Jurkat, Clone E6-1 (cell line): ENCODE data around the gene ASTN2.
"Not testable (repeated sequence)": the region's sequence is repeated elsewhere in the genome, so short reads cannot be mapped to it uniquely, and the experiment has no call there.

Experiments used
- DNase-seq: peaks from one replicate; pipeline ENCODE4 v3.0.0-alpha.2; 2011; ENCODE audit warnings: low read depth, low spot score
- H3K4me3 ChIP-seq: 2 replicates; pipeline ENCODE4 v1.5.1; 2011; ENCODE audit warnings: mild to moderate bottlenecking, low read length, control low read depth, moderate library complexity

ASTN2 gene

DNA sequence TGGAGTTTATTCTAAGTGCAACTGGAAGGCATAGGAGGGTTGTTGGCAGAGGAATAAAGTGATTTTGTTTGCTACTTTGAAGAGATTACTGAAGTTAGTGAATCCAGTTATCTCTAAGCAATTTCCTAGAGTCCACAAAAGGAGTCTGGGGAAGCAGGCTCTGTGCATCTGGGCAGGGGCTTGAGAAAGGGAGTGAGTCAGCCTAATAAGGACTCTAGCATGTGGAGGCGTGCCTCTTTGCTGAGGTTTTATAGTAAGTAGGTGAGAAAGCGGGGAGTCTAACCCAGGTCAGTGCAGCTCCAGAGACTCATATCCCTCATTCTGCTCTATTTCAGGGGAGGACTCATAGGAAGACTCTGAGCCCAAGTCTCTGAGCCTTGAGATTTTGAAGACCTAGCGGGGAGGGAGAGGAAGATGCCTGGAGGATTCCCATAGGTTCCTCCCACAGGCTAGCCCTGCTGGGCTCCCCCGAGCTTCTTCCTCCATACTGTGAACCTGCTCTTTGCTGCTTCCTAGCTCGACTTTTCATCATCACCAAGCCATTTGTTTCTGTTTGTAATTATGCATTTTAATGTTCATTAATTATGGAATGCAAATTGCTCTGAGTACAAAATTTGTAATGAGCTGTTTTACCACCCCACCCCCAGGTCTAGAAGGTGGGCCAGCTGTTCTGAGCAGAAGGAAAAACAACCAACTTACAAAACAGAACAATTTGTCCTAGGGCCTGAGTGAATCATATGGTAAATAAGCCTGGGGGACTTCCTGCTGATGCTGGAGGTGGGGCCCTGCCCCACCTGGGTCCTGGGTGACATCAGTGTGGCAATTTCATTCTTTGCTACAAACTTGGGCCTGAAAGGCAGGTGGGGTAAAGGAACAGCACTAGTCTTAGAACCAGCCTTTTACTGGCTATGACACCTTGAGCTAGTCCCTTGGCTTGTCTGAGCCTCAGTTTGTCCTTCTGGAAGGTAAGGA, 577.6 kb downstream of the ASTN2 start:
- DNase-seq = no peak
- H3K4me3 ChIP-seq = no peak overlapping the region

DNA sequence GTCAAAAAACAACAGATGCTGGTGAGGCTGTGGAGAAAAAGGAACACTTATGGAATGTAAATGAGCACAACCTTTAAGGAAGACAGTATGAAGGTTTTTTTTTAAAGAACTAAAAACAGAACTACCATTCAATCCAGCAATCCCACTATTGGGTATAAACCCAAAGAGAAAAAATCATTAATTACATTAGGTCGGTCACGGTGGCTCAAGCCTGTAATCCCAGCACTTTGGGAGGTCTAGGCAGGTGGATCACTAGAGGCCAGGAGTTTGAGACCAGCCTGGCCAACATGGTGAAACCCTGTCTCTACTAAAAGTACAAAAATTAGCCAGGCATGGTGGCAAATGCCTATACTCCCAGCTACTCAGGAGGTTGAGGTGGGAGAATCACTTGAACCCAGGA, 584.5 kb downstream of the ASTN2 start:
- DNase-seq, H3K4me3 ChIP-seq: not testable (repeated sequence)

DNA sequence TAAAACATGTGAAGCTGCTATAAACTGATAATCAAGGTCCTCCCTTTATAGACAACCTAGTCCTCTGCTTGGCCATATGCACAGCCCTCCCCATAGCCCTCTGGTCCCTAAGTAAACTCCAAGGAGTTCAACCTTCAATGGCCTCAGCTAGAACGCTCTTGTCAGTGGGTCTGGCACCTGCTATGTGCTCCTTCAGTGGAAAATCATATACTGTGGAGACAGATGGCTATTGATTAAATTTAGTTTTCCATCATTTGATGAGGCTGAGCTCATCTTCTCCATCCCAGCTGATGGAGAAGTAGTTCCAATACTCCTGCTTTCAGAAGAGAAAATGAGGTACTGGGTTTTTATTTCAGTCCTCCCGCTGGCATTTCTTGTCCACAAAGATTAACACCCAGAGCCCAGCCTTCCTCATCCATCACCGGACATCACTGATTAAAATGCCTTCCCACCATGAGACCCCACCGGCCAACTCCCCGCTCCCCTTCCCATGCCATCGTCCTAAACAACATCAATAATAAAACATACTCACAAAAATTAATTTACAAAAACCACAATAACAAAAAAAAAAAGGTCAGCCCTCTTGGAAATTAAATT, 593.1 kb downstream of the ASTN2 start:
- H3K4me3 ChIP-seq = no peak overlapping the region
- DNase-seq = no peak

DNA sequence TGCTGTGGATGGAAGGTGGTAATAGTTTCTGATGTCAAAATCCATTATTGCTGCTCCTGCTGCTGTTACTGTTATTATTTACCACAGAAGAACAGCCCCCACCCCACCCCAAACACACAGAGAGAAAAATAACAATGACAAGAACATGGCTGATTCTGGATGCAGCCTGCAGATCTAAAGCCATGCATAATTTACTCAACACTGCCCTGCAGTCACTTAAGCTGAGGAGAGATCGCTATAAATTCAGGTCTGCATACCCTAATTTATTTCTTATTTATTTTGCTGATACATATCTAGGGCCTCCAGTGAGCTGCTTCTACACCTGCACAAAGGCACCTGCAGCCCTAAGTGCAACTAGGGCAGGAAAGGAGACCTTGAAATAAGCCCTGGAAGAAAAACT, 595.7 kb downstream of the ASTN2 start:
- H3K4me3 ChIP-seq = no peak overlapping the region
- DNase-seq = no peak

DNA sequence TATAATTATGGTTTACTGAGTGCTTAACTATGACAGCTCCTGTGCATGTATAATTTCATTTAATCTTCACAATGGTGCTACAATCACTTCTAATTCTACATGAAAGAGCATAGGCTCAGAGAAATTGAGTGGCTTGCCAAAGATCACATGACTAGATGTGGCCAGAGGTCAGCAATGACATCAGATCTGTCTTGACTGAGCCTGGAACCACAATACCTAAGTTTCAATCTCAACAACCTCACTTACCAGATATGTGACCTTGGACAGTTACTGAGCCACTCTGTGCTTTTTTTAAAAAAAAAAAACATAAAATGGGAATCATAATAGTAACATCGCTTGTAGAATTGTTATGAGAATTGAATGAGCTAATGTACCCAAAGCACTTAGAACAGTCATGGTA, 597.1 kb downstream of the ASTN2 start:
- no peak for DNase-seq
- H3K4me3 ChIP-seq = no peak overlapping the region

DNA sequence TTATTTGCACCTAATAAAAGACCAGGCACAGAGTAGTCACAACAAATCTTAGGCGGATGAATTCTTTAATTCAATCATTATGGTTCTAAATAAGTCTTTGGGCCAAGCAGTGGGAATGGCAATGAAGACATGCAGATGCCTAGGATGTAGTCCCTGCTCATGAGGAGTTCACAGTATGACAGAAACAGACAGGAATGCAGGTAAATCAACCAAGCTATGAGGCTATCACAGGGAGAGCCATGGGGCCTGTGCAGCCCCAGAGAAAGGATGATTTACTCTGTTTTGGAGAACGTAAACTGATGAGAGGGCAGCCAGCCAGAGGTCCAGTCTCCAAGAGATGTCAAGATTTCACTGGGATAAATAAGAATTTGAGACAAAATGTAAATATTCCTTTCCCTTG, 598.4 kb downstream of the ASTN2 start:
- H3K4me3 ChIP-seq = no peak overlapping the region
- DNase-seq = no peak

DNA sequence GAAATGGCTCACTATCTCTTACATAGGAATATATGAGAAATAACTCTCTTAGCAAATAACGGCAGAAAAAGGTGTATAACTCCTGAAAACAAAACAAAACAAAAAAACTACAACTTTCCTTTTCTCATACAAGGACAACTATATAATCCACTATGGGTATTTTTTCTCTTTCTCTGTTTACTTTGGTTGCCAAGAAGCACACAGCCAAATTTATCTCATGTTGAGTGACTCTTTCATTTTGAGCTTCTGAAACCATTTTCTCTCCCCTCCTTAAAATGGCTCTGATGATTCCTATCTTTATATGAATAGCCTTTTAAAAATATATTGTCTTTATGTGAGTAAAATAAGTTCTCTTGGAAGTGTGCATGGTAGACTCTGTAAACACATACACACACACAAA, 599.0 kb downstream of the ASTN2 start:
- DNase-seq = no peak
- H3K4me3 ChIP-seq = no peak overlapping the region

DNA sequence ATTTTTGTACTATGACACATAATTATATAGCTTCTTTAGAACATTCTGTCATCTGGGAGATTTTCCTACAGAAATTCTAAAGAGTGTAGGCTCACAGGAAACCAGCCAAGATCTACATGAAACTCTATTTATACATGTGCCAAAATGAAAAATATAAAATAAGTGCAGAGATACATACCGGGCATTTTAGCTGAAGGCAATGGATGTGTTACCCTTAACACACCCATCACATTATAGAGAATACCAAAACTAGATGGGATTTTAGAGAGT, 601.9 kb downstream of the ASTN2 start:
- DNase-seq = no peak
- no peak overlapping the region for H3K4me3 ChIP-seq

DNA sequence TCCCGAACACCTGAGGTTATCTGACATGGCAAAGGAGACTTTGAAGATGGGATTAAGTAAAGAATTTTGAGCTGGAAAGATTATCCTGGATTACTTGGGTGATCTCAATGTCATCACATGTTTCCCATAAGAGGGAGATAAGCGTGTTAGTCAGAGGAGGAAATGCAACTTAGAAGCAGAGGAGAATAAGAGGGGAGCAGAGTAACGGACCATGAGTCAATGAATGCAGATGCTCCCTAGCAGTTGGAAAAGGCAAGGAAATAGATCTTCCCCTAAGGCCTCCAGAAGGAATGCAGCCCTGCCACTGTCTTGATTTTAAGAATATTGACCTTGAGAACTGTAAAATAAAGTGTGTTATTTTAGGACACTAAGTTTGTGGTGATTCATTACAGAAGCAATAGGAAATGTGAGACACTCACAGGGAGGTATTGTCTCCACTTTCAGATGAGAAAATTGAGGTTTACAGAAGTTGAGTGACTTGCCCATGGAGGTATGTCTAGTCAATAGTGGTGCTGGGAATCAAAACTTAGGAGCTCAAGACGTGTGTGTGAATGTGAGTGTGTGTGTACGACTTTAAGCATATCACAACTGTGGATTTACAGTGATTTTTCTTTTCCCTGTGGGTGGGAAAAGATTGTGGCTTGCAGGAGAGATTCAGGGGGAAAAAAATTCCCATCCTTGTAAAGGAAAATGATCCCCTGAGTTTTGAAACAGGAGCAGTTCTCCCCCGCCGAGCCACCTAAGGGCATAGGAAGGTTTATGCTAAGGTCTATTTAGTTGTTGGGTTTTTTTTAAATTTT, 602.4 kb downstream of the ASTN2 start:
- no peak for DNase-seq
- no peak overlapping the region for H3K4me3 ChIP-seq

DNA sequence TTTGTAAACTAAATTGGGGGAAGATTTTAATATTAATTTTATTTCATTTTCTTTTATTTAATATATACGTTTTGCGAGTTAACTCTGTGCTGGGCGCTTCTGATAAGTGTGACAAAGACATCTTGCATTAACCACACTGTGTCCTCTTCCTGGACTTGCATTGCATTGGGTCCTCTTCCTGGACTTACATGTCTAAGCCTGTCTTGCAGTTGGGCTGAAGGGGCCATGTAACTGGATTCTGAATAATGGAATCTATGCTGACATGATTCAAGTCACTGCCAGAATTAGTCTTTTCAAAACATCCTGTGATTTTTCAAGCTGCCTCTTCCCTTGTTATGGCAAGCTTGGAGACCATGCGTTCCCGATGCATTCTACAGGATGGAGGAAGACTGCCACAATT, 605.2 kb downstream of the ASTN2 start:
- H3K4me3 ChIP-seq = no peak overlapping the region
- DNase-seq = no peak

DNA sequence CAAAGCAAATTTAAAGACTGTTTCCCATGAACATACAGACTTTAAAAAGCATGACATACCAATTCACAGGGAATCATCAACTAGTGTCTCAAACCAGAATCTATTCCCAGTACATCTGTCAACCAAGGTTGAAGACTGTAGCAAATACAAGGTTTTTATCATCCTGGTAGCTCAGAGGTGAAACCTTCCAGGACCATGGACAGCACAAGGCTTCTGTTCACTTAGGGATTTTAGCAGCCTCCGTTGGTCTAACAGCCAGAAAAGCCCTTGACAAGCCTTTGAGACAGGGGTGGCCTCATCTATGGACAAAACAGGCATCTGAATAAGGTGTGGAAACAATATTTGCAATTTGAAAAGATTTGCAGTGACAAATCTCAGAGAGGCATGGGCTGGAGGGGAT, 608.8 kb downstream of the ASTN2 start:
- no peak overlapping the region for H3K4me3 ChIP-seq
- peak; percentile 14 for DNase-seq

DNA sequence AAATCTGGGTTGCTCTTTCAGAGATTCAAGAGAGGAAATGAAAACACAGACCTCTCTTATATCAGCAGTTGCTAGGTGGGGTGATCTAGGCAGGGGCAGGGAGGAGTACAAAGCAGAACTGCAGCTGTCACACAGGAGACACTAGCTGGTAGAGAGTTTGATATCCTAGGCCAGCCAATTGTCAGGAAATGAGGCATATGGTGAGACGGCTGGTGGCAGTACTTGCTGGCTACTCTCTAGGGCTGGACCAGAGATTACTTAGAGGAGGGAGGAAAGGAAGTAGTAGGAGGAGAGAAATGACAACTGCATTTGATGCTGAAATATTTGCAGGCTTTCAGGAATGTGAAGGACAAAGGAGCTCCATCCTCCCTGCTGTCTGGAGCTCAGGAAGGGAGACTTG, 614.0 kb downstream of the ASTN2 start:
- DNase-seq = no peak
- H3K4me3 ChIP-seq = no peak overlapping the region

DNA sequence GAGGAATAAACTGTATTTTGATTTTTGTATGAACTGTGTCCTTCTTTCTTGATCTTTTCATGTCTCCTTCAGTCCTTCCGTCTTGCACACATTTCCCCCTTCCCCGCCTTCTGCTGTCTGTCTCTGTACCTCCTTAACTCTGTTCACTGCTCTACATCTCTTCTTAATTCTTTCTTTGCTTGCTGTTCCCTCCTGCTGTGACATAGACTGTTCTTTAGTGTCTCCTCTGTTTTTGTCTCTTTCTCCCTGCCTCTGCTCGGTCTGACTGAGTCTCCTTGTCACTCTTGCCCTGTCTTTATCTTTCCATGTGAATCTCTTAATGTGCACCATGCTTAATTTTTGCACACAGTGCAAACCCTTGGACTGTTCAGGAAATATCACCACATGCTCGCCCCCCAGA, 614.8 kb downstream of the ASTN2 start:
- DNase-seq = no peak
- no peak overlapping the region for H3K4me3 ChIP-seq

DNA sequence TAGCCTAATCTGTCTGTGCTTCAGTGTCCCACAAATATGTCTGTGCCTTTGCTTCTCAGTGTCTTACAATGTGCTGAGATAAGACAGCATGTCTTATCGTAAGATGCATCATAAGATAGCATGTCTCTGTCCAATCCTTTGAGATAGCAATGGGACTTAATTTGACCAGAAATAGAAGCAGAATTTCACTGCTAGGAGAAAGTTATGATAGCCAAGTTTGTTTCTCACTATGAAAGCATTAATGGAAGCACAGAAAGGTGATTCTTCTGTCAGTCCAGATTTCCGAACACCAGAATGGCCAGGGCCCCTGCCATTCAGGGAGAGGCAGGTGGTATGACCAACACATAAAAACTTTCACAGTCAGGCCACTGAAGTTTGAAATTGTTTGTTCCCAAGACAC, 616.3 kb downstream of the ASTN2 start:
- no peak overlapping the region for H3K4me3 ChIP-seq
- no peak for DNase-seq

DNA sequence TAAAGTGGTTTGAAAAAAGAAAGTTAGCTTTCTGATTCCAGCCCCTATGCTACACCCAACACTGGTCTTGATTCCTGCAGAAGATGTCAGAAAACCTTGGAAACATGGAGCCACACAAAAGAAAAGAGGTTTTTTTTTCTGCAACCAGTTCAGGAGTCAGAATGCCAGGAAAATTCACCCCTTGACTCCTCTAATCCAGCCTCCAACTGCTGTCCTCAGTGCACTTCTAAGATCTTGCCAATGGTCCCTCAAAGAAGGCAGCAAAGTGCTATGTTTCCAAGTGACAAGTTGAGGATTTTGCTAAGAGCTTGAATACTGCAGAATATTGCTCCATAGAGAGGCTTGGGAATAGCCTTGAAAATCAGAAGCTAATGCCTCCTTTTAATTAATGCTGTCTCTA, 617.6 kb downstream of the ASTN2 start:
- no peak overlapping the region for H3K4me3 ChIP-seq
- no peak for DNase-seq

DNA sequence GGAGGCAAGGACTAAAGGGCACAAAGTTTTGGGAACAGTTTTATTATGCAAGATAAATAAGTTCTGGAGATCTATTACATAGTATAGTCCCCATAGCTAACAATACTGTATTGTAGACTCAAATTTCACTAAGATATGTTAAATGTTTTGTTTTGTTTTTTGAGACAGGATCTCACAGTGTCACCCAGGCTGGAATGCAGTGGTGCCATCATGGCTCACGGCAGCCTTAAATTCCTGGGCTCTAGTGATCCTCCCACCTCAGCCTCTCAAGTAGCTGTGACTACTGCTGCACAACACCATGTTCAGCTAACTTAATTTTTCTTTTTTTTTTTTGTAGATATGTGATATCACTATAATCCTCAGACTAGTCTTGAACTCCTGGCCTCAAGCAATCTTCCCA, 618.2 kb downstream of the ASTN2 start:
- no peak for DNase-seq
- H3K4me3 ChIP-seq = no peak overlapping the region

DNA sequence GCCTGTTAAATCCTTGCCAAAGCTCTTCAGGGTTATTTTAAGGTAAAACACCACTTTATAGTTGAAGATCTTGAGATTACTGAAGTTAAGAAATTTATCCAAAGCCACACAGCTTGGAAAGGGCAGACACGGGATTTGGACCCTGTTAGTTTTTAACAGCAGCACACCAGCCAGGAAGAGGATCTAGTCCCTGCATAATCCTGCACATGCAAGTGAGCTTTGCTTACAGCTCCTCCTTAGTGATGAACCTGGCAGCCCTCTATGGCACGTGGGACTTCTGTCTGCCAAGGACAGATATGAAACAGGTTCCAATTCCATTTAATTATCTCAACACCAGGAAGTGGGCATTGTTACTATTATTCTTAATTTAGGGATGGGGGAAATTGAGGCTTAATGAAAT, 619.0 kb downstream of the ASTN2 start:
- H3K4me3 ChIP-seq = no peak overlapping the region
- DNase-seq = no peak

DNA sequence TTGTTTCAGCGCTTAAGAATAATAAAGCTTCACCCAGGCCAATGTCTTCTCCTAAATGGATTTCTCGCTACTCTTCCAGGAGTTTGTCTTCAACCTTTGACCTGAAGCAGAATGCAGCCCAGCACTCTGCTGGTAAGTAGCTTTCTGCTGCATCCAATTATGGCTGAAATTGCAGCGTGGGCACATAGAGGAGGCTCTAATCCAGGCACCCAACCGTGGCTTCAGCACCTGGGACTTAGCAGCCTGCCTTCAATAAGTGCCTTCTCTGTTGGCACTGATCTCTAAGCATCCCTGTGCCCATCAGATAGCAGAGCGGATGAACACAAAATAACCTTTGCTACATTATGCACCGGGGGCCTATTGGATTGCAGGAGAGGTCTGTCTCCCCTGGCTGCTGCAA, 622.6 kb downstream of the ASTN2 start:
- no peak overlapping the region for H3K4me3 ChIP-seq
- no peak for DNase-seq

DNA sequence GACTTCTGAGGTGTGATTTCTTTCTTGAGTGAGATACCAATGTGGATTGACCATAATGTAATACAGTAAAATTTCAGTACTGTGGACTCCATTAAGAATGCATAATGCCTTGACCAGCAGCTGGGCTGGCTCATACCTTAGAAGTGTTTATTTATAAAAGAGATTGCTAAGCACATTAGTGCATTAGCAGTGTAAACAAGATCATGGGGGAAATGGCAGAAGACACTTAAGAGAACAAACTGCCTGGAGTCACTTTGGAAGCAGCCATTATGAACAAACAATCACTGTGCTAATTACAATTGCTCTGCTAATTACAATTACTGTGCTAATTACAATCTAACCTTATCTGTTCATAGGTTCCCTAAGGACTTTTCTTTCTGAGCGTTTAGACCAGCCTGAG, 623.5 kb downstream of the ASTN2 start:
- H3K4me3 ChIP-seq = no peak overlapping the region
- DNase-seq = no peak

DNA sequence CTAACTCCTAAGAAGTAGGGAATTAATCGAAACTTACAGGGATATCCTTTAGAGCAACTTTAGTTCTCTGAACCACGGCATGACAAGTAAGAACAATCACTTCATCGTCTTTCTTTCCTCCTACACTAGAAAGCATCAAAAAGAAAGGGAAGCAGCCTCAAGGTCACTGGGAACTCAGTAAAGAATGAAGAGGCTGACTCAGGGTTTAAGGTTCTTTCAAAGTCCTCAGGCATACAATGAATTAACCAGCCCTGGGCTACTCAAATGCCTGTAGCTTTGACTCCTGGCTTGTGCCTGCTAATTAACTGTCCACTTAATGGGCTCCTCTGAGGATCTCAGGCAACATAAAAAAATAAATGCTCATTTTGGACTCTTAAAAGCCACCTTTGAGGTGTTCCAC, 625.8 kb downstream of the ASTN2 start:
- no peak for DNase-seq
- H3K4me3 ChIP-seq = no peak overlapping the region
